Ishikawa (cell line): ENCODE data around the gene CIAO2B.

Source experiments
- CEBPB ChIP-seq: IDR thresholded peaks from 2 replicates; pipeline ENCODE4 v1.6.1; 2012
- CREB1 ChIP-seq: IDR thresholded peaks from 2 replicates; pipeline ENCODE4 v1.6.1; 2012; ENCODE audit warnings: low read depth
- EP300 ChIP-seq: IDR thresholded peaks from 2 replicates; pipeline ENCODE4 v1.6.1; 2012; ENCODE audit warnings: borderline replicate concordance
- FOXM1 ChIP-seq: IDR thresholded peaks from 2 replicates; pipeline ENCODE4 v1.6.1; 2012; ENCODE audit warnings: low read depth, borderline replicate concordance
- NFIC ChIP-seq: IDR thresholded peaks from 2 replicates; pipeline ENCODE4 v1.6.1; 2012
- RAD21 ChIP-seq: IDR thresholded peaks from 2 replicates; pipeline ENCODE4 v1.6.1; 2012; ENCODE audit warnings: low read depth
- TAF1 ChIP-seq: IDR thresholded peaks from 2 replicates; pipeline ENCODE4 v1.6.1; 2012; ENCODE audit warnings: low read depth, mild to moderate bottlenecking
- TCF12 ChIP-seq: IDR thresholded peaks from 2 replicates; pipeline ENCODE4 v1.6.1; 2012; ENCODE audit warnings: low read depth
- TEAD4 ChIP-seq: IDR thresholded peaks from 2 replicates; pipeline ENCODE4 v1.6.1; 2012
- USF1 ChIP-seq: IDR thresholded peaks from 2 replicates; pipeline ENCODE4 v1.6.1; 2012
- YY1 ChIP-seq: IDR thresholded peaks from 2 replicates; pipeline ENCODE4 v1.6.1; 2012; ENCODE audit warnings: low read depth
- ZBTB7A ChIP-seq: IDR thresholded peaks from 2 replicates; pipeline ENCODE4 v1.6.1; 2012; ENCODE audit warnings: low read depth
- TF ChIP-seq, protein P1 (sequence below): IDR thresholded peaks from 2 replicates; pipeline ENCODE4 v1.6.1; 2012
- TF ChIP-seq, protein P2 (sequence below): IDR thresholded peaks from 2 replicates; pipeline ENCODE4 v1.6.1; 2012; ENCODE audit warnings: low read depth, mild to moderate bottlenecking

GRCh38 chr16:66948134-66948836 is 14.1 kb upstream of the CIAO2B start:
- TF ChIP-seq TCF12 (no peak), RAD21 (no peak), NFIC (no peak), EP300 (no peak), CEBPB (no peak), TEAD4 (no peak), FOXM1 (no peak), CREB1 (no peak), TAF1 (no peak), YY1 (no peak), ZBTB7A (no peak), USF1 (no peak)
- TF ChIP-seq, protein P1, sequence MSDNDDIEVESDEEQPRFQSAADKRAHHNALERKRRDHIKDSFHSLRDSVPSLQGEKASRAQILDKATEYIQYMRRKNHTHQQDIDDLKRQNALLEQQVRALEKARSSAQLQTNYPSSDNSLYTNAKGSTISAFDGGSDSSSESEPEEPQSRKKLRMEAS: no peak
- TF ChIP-seq, protein P2, sequence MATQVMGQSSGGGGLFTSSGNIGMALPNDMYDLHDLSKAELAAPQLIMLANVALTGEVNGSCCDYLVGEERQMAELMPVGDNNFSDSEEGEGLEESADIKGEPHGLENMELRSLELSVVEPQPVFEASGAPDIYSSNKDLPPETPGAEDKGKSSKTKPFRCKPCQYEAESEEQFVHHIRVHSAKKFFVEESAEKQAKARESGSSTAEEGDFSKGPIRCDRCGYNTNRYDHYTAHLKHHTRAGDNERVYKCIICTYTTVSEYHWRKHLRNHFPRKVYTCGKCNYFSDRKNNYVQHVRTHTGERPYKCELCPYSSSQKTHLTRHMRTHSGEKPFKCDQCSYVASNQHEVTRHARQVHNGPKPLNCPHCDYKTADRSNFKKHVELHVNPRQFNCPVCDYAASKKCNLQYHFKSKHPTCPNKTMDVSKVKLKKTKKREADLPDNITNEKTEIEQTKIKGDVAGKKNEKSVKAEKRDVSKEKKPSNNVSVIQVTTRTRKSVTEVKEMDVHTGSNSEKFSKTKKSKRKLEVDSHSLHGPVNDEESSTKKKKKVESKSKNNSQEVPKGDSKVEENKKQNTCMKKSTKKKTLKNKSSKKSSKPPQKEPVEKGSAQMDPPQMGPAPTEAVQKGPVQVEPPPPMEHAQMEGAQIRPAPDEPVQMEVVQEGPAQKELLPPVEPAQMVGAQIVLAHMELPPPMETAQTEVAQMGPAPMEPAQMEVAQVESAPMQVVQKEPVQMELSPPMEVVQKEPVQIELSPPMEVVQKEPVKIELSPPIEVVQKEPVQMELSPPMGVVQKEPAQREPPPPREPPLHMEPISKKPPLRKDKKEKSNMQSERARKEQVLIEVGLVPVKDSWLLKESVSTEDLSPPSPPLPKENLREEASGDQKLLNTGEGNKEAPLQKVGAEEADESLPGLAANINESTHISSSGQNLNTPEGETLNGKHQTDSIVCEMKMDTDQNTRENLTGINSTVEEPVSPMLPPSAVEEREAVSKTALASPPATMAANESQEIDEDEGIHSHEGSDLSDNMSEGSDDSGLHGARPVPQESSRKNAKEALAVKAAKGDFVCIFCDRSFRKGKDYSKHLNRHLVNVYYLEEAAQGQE: no peak
